Measurements from ENCODE around the gene FILIP1.
A peak's percentile ranks its signal among the peaks of the same experiment; 100 is the strongest.

Gene FILIP1

GRCh38 chr6:75493400-75494064 lies at the start of gene FILIP1:
Gene FILIP1 (minus strand): TSS chr6:75493800. CDS start chr6:75414972, 78,828 bp downstream.
- no peak for DNase-seq

DNA sequence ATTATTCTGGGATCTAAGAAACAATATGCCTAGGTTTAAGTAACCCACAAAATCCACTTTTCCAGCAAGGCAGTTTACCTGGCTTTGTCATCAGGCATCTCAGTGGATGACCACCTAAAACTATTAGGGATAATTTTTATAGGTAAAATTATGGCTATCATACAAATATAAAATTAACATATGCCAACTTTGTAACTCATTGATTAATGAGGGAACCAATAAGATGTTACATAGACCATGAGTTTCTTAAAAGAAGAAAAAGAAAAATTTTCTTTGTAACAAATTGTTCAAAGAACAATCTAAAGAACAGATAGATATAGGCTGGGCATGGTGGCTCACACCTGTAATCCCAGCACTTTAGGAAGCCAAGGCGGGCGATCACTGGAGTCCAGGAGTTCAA lies 49.7 kb upstream of the FILIP1 start:
- no peak for DNase-seq

DNA sequence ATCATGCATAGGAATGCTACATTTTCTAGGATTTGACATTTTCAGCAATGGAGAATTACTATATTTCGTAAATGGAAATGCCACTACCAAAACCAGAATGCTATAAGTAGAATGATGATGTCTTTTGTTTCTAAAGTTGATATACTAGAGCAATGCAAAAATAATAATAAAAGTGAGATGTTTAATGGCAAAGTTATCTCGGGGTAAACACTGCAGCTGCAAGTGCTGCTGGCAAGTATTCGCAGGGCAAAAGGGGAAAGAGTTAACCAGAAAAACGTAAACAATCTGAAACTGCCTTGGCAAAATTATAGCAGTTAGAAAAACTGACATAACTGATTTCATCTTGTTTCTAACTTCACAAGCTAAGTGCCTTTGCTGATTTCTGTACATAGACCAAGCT lies 45.5 kb upstream of the FILIP1 start:
- DNase-seq: no peak

DNA sequence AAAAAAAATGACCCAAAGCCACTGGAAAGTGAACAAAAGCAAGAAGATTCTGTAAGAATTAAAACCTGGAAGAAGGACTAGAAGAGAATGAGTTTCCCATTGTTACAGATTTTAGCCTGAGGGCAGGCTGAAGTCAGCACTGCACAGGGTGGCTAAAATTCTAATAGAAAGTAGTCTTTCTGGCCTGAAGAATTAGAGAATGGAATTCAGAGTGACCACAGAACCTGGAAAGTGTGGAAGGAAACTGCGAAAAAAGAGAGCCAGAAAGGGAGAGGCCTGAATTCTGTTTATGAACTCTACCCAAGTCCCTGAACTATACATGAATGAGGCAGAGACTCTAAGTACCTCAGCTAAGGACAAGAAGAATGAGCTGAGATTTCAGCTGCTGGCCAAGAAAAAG lies 38.9 kb upstream of the FILIP1 start:
- no peak for DNase-seq

DNA sequence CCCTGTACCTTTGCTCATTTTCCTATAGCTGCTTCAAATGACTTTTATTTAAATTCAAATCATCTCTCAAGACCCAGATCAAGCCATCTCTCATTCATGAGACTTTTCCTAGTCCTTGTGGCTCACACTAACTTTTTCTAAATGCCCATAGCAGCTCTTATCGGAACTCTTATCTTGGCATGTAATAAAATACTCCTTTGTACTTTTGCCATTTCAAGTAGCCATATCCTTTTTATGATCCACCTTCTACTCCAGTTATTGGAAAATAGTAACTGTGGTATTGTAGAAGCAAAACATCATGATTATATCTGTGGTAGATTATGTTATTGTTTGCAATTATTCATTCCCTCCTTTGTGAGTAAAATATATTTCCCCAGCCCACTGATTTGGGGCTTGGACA lies 37.6 kb upstream of the FILIP1 start:
- DNase-seq: no peak

- no peak for DNase-seq
Measured at GRCh38 chr6:75530696-75531095, 37.1 kb upstream of the FILIP1 start.

GRCh38 chr6:75528423-75528822 lies 34.8 kb upstream of the FILIP1 start:
- DNase-seq: no peak

DNA sequence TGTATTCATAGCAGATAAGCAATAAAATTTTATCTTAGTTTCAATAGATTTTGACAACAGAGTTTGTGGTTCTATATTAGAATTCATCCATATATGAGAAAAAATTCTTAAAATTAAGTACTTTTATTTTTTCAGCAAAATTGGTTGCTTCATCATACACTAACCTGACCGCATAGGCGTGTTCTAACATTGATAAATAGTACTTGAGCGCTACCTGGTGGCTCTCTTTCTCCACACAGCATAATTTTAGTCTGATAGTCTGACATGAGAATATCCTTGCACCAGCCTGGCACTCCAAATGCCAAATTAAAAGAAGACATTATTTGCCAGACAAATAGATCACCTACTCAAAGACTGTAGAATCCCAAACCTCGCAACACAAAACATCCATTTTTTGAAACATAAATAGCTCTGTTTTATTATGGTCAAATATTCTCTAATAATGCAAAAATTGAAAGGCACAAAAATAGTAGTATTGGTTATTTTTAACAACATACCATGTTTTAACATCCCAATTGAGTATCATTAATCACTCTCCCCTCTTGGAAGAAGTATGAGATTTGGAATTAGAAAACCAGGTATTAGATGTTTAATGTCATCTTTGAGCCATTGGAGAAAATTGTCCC lies 33.0 kb upstream of the FILIP1 start:
- DNase-seq: peak; percentile 51

DNA sequence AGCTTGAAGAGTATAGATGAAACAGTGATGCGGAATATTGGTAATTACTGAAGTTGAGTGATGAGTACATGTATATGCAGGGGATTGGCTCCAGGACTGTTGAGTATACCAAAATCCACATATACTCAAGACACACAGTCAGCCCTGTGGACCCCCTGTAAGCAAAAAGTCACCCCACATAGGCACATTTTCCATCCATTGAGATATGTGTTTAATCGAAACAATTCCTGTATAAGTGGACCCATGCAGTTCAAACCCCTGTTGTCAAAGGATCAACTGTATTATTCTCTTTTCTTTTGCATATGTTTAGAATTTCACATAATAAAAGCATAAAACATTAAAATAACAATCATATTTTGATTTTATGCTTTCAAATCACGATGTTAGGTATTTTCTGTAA lies 32.1 kb upstream of the FILIP1 start:
- DNase-seq: no peak

GRCh38 chr6:75524322-75524972 lies 30.8 kb upstream of the FILIP1 start:
- DNase-seq: no peak

GRCh38 chr6:75516757-75517156 lies 23.2 kb upstream of the FILIP1 start:
- no peak for DNase-seq

DNA sequence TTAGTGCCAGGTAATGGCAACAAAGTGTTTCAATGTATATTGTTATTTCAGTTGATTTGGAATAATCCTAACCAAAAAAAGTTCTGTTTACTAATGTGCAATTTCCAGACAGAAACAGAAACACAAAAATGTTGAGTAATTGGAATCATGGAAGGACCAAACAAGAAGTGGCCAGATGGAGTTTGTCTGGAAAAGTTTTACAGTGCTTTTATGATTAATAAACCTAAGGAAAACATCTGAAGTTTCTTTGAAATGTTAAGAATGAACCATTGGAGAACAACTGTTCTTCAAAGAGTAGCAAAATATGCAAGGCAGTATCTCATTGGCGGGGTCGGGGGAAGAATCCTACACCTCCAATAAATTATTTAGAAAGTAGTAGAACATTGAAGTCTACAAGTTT lies 19.0 kb upstream of the FILIP1 start:
- DNase-seq: no peak

DNA sequence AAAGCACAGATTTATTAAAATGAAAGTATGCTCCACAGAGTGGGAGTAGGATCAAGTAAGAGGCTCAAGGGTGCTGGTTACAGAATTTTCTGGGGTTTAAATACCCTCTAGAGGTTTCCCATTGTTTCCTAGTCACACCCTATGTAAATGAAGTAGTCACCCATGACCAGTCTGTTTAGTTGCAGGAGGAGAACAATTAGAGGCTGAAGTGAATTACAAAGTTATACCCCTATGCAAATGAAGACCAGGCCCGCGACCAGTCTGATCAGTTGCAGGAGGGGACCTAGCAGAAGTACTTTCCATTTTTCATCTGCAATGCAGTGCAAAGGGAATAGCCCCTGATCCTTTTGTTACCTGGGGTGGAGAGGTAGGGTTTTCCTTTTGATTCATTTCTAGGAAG lies 11.8 kb upstream of the FILIP1 start:
- DNase-seq: no peak

GRCh38 chr6:75504465-75505222 lies 11.0 kb upstream of the FILIP1 start:
- no peak for DNase-seq

- DNase-seq: no peak
Measured at GRCh38 chr6:75503291-75503690, 9.7 kb upstream of the FILIP1 start.

GRCh38 chr6:75502884-75503283 lies 9.3 kb upstream of the FILIP1 start:
- no peak for DNase-seq

GRCh38 chr6:75501756-75502155 lies 8.2 kb upstream of the FILIP1 start:
- DNase-seq: no peak

DNA sequence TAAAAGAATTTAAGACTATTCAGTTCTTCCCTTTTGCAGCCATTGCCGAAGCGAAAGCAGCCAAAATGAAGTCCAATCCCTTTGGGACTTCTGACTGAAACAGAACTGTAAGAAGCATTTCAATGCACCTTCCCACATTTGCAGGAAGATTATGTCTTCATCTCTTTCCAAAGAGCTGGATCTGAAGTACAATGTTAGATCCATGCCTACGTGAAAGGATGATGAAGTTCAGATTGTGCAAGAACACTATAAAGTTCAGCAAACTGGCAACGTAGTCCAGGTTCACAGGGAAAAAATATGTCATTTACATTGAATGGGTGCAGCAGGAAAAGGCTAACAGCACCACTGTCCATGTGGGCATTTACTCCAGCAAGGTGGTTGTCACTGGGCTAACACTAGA lies 6.0 kb upstream of the FILIP1 start:
- DNase-seq: no peak

GRCh38 chr6:75498862-75499261 lies 5.3 kb upstream of the FILIP1 start:
- DNase-seq: no peak

DNA sequence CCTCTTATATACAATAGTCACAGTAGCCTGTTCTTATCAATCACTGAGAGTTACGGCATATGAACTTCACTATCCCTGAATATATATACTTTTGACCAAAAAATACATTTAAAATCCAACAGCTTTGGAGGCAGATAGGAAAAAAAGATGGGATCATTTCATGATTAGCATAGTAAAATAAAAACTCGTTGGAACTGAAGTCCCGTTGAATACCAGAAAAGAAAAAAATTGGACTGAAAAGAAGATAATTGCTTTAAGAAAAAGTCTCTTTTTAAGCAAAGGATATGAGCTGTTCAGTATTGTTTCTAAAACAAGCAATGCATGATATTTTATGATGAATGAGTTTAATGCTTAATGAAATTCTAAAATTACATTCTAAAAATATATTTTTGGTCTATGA lies 4.4 kb upstream of the FILIP1 start:
- DNase-seq: no peak

DNA sequence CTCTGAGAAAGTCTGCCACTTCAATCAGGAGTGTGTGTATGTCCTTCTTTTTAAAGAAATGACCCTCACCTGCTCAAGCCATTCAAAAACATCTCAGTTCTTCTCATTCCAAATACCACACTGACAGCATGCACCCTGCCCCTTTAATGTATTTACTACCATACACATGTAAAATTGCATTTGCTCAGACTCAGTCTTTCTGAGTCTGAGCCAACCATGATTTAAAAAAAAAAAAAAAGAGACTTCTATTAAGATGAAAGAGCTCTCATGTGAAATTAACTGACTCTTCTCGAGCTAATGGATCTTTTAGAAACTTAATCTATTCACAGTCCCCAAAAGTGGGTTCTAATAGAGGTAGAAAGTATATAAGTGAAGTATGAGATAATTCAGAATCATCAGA lies 1.4 kb upstream of the FILIP1 start:
- DNase-seq: no peak

DNA sequence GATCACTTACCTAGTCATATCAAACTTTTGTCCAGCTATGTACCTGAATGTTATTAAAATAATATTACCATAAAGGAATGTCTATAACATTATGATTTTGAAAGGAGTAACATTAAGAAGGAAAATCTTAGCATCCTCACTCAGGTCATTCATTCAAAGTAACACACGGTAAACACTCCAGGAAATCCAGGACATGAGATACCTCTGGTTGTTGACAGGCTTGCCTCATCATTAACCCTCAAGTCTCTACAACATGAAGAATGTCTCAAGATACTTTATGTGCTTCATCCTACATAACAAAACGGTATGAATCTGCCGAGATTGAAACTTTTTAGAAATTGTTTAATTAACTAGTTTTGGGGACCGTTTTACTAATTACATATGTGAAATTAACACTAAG lies 690 bp upstream of the FILIP1 start:
- DNase-seq: no peak

- no peak for DNase-seq
Measured at GRCh38 chr6:75492386-75493153, 1.0 kb downstream of the FILIP1 start.

Measured in activated CD8-positive, alpha-beta memory T cell treated with anti-CD3 and anti-CD28 coated beads, Interleukin-2, amount 50 U/mL, for 48 hours (primary cell).